ENCODE results near the gene CASP8AP2.

DNA sequence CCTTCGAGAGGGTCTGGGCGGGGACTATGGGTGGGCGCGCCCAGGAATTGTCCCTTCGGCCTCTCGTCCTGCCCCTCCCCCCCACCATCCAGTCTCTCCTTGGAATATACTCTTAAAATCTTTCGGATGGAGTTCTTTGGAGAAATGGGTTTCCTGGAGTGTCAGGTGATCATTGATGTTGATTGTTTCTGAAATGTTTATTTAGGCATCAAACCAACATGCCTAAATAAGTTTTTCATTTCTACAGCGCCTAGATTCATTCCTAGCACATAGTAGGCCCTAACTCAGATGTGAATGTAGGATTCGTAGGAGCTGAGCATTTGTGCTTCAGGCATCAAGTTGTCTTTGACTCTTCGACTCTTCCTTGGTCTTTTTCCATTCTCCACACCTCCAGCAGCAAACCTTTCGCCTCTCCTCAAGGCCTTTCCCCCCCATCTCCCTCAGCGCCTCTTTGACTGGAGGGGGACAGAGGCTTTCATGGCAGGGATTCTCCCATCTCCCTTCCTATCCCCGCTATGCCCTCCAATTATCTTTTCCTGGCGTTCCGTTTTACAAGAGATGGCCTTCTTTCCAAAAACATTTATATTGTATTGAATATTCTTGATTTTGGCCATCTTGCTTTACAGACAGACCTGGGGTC, 610 bp downstream of the CASP8AP2 start:
- no peak for TF ChIP-seq CTCF (IDR thresholded peaks at IDR 0.05)
- TF ChIP-seq EP300 (IDR thresholded peaks at IDR 0.05), result no peak
